ENCODE measurements around the gene SYNGR2. TPM values are rescaled to one million over a fixed set of nuclear protein-coding genes. Genes with fewer than 3 reads are reported as not detected.

SYNGR2 gene
- total RNA-seq, 1 experiment from 2014 or later = 148 TPM

DNA sequence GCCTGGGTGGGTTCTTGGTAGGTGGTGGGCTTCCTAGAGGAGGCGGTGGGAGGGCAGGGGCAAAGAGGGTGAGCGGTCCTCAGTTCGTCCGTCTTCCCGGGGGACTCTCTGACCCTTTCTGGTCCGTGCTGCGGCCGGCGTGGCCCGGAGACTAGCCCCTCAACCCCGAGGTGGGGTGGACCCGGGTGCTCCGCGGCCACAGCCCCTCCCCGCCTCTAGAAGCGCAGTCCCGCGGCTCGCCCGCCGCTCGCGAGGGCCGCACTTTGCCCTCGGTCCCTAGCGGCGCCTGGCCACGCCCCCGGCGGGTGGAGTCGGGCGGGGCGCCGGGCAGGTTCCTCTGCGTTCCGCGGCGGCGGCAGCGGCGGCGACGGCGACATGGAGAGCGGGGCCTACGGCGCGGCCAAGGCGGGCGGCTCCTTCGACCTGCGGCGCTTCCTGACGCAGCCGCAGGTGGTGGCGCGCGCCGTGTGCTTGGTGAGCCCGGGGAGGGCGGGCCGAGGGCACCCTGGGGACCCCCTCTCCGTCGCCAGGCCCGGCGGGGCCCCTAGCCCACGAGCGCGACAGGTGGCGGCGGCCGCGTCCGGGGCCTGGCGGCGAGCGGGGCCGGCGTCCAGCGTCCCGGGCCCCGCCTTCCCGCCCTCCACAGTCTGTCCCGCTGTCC is at the start of gene SYNGR2 (continued):
- TF ChIP-seq, protein P1, sequence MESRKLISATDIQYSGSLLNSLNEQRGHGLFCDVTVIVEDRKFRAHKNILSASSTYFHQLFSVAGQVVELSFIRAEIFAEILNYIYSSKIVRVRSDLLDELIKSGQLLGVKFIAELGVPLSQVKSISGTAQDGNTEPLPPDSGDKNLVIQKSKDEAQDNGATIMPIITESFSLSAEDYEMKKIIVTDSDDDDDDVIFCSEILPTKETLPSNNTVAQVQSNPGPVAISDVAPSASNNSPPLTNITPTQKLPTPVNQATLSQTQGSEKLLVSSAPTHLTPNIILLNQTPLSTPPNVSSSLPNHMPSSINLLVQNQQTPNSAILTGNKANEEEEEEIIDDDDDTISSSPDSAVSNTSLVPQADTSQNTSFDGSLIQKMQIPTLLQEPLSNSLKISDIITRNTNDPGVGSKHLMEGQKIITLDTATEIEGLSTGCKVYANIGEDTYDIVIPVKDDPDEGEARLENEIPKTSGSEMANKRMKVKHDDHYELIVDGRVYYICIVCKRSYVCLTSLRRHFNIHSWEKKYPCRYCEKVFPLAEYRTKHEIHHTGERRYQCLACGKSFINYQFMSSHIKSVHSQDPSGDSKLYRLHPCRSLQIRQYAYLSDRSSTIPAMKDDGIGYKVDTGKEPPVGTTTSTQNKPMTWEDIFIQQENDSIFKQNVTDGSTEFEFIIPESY (IDR thresholded peaks at IDR 0.05; ENCODE audit: extremely low read depth, insufficient replicate concordance, low read length) = peak; percentile 66
- TF ChIP-seq SP1 (IDR thresholded peaks at IDR 0.05; ENCODE audit: low read depth) (no peak; the same call in 1 of the 2 replicates), YY1 (IDR thresholded peaks at IDR 0.05; ENCODE audit: extremely low read depth, insufficient replicate concordance, low read depth, low read length) (peak; percentile 85)

DNA sequence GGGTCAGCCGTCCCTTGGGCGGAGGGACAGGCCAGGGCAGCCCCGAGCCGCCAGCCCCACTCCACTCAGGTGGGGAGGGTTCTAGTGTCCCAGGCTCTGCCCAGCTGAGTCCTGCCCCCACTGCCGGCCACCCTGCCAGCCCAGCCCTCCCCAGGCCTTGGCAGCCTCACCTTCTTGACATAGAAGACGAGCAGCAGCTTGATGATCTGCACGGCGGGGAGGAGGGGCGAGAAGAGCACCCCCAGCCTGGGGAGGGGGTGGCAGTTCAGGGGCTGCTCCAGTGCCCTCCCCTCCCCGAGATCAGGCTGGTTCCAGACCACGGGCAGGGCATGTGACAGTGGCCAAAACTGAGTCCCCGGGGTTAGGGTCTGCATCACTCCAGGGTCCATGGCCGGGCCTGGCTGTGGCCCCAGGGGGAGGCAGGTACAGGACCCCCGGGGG is 49.6 kb upstream of the SYNGR2 start:
- Histone ChIP-seq H3K9me2 (ENCODE audit: insufficient read depth) (no peaks in the 10 kb centered on the region), H3K27me3 (ENCODE audit: insufficient read depth, low read length) (no peaks in the 10 kb centered on the region), H3K4me2 (ENCODE audit: low read length) (no peak overlapping the region), H3K27ac (ENCODE audit: low read depth, low read length) (no peak overlapping the region), H3K4me1 (ENCODE audit: control insufficient read depth in 1 of 2, insufficient read depth in 2 of 2, low read length in 2 of 2) (no peaks in the 10 kb centered on the region), H2AFZ (ENCODE audit: low read depth, low read length, poor library complexity, severe bottlenecking) (no peak overlapping the region), H3K36me3 (ENCODE audit: control insufficient read depth in 1 of 2, insufficient read depth in 2 of 2, low read length in 2 of 2) (peaks cover 5 to 23% of the 10 kb centered on the region in 2 experiments; a peak in 3 of 4 replicates), H3K9me3 (ENCODE audit: control insufficient read depth in 1 of 2, insufficient read depth in 1 of 2, low read depth in 1 of 2, low read length in 2 of 2) (no peaks in the 10 kb centered on the region), H3K4me3 (replicated peaks in 1 of 2; ENCODE audit: low read depth in 1 of 2, low read length in 2 of 2) (no peak overlapping the region), H4K20me1 (ENCODE audit: insufficient read depth) (no peaks in the 10 kb centered on the region), H3K9ac (ENCODE audit: low read length) (no peak overlapping the region), H3K79me2 (ENCODE audit: insufficient read depth, low read length) (no peaks in the 10 kb centered on the region)
- intact Hi-C loops (cut with micrococcal nuclease) = loop anchor here (10.0 kb wide), 1 partner anchor 306 kb away; no protein-coding TSS in a partner anchor
- POLR2A ChIA-PET = interaction anchor here (1.6 kb wide), 1 partner anchor 9 kb away, joined by 5 read pairs; the partner anchor contains the start of gene TMC6
- no peak for ATAC-seq
- RAD21 ChIA-PET (ENCODE audit: low non-redundant PET in 1 of 2, low total read pairs in 2 of 2, uncharacterized antibody in 2 of 2, unreplicated experiment in 2 of 2) = no interaction called here
- TF ChIP-seq EZH2 (IDR thresholded peaks at IDR 0.05) (no peak), CBX3 (IDR thresholded peaks at IDR 0.05; ENCODE audit: low read depth) (no peak), JUND (IDR thresholded peaks at IDR 0.05) (no peak), EZH2phosphoT487 (IDR thresholded peaks at IDR 0.05; ENCODE audit: borderline replicate concordance) (no peak), POLR2AphosphoS5 (IDR thresholded peaks at IDR 0.05; ENCODE audit: low read depth, low read length) (no peak), SP1 (IDR thresholded peaks at IDR 0.05; ENCODE audit: low read depth) (no peak), ZFX (IDR thresholded peaks at IDR 0.05) (no peak), ZNF274 (IDR thresholded peaks at IDR 0.05; ENCODE audit: low read depth, low read length) (no peak)
- TF ChIP-seq, protein P2, sequence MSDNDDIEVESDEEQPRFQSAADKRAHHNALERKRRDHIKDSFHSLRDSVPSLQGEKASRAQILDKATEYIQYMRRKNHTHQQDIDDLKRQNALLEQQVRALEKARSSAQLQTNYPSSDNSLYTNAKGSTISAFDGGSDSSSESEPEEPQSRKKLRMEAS (IDR thresholded peaks at IDR 0.05) = no peak
- TF ChIP-seq, protein P3, sequence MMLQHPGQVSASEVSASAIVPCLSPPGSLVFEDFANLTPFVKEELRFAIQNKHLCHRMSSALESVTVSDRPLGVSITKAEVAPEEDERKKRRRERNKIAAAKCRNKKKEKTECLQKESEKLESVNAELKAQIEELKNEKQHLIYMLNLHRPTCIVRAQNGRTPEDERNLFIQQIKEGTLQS (IDR thresholded peaks at IDR 0.05) = no peak
- TF ChIP-seq, protein P4, sequence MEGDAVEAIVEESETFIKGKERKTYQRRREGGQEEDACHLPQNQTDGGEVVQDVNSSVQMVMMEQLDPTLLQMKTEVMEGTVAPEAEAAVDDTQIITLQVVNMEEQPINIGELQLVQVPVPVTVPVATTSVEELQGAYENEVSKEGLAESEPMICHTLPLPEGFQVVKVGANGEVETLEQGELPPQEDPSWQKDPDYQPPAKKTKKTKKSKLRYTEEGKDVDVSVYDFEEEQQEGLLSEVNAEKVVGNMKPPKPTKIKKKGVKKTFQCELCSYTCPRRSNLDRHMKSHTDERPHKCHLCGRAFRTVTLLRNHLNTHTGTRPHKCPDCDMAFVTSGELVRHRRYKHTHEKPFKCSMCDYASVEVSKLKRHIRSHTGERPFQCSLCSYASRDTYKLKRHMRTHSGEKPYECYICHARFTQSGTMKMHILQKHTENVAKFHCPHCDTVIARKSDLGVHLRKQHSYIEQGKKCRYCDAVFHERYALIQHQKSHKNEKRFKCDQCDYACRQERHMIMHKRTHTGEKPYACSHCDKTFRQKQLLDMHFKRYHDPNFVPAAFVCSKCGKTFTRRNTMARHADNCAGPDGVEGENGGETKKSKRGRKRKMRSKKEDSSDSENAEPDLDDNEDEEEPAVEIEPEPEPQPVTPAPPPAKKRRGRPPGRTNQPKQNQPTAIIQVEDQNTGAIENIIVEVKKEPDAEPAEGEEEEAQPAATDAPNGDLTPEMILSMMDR (IDR thresholded peaks at IDR 0.05 in 2 of 3, conservative IDR thresholded peaks at IDR 0.05 in 1 of 3; ENCODE audit: borderline replicate concordance in 1 of 3, insufficient read depth in 1 of 3, low read depth in 2 of 3, low read length in 2 of 3) = no peak
- TF ChIP-seq, protein P1 (IDR thresholded peaks at IDR 0.05; ENCODE audit: extremely low read depth, insufficient replicate concordance, low read length) = no peak
- CTCF ChIA-PET = interaction anchor here (0.8 to 1.4 kb wide), 2 partner anchors 33 to 133 kb away, joined by 3 read pairs; no protein-coding TSS in a partner anchor
- DNase-seq (ENCODE audit: low read depth, low spot score) = no peak
- BruUV-seq (replicated peaks) = no TSS peak
